GM19455 (cell line): ENCODE data around the gene PSMA6.
"Not testable (repeated sequence)": the region's sequence is repeated elsewhere in the genome, so short reads cannot be mapped to it uniquely, and the experiment has no call there.

Source experiments
- ATAC-seq: cut with Tn5 transposase; IDR thresholded peaks from one replicate; pipeline ENCODE4 v1.9.1; 2021; ENCODE audit not compliant: unreplicated experiment

The PSMA6 gene

GRCh38 chr14:35319509-35319908, 27.3 kb downstream of the PSMA6 start:
- ATAC-seq: no peak

- ATAC-seq: no peak
Measured at GRCh38 chr14:35320472-35320871, 28.3 kb downstream of the PSMA6 start.

GRCh38 chr14:35326375-35326774, 34.2 kb downstream of the PSMA6 start:
- ATAC-seq: no peak

- peak; percentile 47 for ATAC-seq
Measured at GRCh38 chr14:35331605-35332516, 39.7 kb downstream of the PSMA6 start.

- ATAC-seq: no peak
Measured at GRCh38 chr14:35332517-35333263, 40.5 kb downstream of the PSMA6 start.

GRCh38 chr14:35333264-35333730, 41.1 kb downstream of the PSMA6 start:
- ATAC-seq: no peak

GRCh38 chr14:35333797-35334743, 41.9 kb downstream of the PSMA6 start:
- ATAC-seq: no peak

GRCh38 chr14:35335388-35336092, 43.4 kb downstream of the PSMA6 start:
- no peak for ATAC-seq

GRCh38 chr14:35336171-35336493, 44.0 kb downstream of the PSMA6 start:
- ATAC-seq: not testable (repeated sequence)

- ATAC-seq: no peak
Measured at GRCh38 chr14:35336494-35337268, 44.5 kb downstream of the PSMA6 start.

- ATAC-seq: no peak
Measured at GRCh38 chr14:35337269-35338255, 45.4 kb downstream of the PSMA6 start.

- no peak for ATAC-seq
Measured at GRCh38 chr14:35338731-35339405, 46.7 kb downstream of the PSMA6 start.

- no peak for ATAC-seq
Measured at GRCh38 chr14:35339761-35340406, 47.7 kb downstream of the PSMA6 start.

GRCh38 chr14:35340616-35341453, 48.7 kb downstream of the PSMA6 start:
- no peak for ATAC-seq

- no peak for ATAC-seq
Measured at GRCh38 chr14:35341454-35341750, 49.2 kb downstream of the PSMA6 start.

GRCh38 chr14:35341751-35342488, 49.7 kb downstream of the PSMA6 start:
- no peak for ATAC-seq
